Stimulated activated CD8-positive, alpha-beta memory T cell treated with anti-CD3 and anti-CD28 coated beads, Interleukin-4, amount 100 ng/mL, for 4 hours (primary cell): Measurements from ENCODE around the gene LRRC10.
"Not testable (repeated sequence)": the region's sequence is repeated elsewhere in the genome, so short reads cannot be mapped to it uniquely, and the experiment has no call there.

Experiments
- DNase-seq, 2 donors: peaks; one replicate each; pipeline ENCODE4 v3.0.0-alpha.2; 2020; ENCODE audit warnings: low read depth in 2 of 2, low spot score in 1 of 2

Gene LRRC10

DNA sequence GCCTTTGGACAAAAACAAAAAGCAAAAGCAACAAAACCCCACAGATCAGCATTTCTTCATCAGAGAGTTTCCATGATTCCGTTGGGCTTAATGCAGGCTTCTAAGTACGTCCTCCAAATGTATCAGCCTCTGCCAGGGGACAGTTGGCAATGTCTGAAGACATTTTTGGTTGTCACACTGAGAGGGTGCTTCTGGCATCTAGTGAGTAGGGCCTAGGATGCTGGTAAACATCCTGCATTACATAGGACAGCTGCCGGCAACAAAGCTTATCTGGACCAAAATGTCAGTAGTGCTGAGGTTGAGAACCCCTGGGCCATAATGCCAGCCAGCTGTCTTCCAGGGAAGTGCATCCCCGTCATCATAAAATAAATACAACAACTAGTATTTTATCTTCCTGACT is 9.4 kb upstream of the LRRC10 start:
- DNase-seq, result no peak

DNA sequence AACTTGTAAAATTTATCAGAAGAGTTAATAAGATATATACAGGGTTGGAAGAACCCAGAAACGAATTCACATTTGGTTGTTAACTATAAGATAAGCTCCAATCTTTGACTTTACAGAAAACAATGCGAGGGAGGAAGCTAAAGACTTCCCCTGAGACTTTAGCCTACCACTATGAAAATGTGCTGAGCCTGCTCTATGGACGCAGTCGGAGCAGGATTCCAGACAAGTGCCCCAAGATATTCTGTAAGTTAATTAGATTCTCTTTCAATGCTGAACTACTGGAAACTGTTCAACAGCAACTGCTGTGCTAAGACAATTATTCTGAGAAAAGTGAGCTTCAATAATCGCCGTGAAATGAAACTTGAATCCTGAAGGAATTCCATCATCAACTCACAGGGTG is 8.3 kb upstream of the LRRC10 start:
- DNase-seq, result no peak

DNA sequence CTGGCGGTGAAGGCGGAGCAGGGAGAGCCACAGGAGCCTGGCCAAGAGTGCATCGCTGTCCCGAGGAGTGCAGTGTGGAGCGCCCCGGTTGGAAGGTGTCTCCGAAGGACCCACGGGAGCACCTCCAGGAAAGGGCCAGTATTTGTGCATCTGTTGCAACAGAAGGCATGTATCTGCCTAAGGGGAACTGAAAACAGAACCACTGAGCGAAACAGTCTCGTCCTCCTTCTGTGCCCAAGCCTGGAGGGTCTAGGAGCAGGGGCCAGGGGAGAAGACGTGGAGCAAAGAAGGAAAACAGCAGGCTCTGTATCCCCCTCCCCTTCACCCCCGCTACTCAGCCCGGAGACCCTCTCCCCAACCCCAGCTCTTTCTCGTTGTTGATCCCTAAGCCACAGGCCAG is 5.3 kb upstream of the LRRC10 start:
- DNase-seq, result no peak

DNA sequence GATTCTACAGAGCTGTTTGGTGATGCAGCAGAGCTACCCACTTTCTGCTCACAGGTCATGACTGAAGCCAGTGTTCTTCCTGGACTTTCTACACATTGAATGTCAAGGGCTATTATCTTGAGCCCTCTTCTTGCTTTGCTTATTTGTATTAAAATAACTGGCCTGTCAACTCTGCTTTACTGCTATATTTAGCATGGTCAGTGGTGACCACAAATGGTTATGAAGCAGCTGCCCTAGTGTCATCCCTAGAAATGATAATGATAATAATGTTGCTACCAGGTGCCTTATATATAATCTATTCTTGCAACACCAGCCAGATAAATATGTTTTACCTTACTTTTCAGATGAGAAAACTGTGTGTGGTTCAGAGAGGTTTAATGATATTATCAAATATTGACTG is 2.6 kb upstream of the LRRC10 start:
- DNase-seq, result no peak

DNA sequence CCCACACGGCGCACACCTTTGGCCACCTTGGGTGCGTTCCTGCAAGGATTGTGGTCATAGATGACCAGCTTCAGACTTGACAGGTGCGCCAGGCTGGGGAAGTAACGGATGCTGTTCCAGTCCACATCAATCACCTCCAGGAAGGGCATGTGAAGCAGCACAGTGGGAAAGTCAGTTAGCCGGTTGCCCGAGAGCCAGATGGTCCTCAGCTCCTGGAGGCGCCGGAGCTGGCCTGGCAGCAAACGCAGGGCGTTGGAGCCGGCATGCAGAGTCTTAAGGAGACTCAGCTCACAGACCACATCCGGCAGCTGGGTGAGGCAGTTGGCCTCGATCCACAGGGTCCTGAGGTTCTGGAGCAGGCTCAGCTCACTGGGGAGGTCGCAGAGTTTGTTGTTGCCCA is 581 bp downstream of the LRRC10 start:
- no peak for DNase-seq

DNA sequence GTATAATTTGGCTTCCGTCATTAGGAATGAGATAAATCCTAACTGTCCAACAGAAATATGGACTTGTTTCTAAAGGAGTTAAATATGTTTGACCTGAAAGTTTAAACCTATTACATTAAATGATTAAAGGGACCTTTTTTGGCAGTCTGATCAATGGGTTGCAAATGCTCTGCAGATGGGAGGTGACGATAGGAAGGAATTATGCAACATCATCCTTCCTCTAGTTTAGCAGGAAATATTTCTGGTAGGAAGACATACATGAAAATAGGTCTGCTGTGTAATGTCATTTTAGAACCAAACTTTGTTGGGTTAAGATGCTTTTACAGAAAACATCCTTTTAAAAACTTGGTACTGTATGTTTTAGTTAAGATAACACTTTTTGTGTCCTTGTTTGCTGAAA is 2.6 kb downstream of the LRRC10 start:
- no peak for DNase-seq

DNA sequence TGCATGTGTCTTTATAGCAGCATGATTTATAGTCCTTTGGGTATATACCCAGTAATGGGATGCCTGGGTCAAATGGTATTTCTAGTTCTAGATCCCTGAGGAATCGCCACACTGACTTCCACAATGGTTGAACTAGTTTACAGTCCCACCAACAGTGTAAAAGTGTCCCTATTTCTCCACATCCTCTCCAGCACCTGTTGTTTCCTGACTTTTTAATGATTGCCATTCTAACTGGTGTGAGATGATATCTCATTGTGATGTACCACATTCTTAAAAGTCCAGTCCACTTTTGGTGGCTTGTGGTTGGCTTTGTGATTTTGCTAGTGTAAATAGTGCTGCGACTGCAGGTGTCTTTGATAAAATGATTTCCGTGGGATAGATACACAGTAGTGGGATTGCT is 6.4 kb downstream of the LRRC10 start:
- not testable (repeated sequence) for DNase-seq

DNA sequence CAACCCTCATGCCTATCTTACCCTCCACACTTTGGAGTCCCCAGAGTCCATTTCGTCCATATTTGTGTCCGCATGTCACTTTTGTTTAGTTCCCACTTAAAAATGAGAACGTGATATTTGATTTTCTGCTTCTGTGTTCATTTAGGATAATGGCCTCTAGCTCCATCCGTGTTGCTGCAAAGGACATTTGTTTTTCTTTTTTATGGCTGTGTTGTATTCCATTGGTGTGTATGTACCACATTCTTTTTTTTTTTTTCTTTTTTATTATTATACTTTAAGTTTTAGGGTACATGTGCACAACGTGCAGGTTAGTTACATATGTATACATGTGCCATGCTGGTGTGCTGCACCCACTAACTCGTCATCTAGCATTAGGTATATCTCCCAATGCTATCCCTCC is 7.2 kb downstream of the LRRC10 start:
- DNase-seq, result not testable (repeated sequence)

DNA sequence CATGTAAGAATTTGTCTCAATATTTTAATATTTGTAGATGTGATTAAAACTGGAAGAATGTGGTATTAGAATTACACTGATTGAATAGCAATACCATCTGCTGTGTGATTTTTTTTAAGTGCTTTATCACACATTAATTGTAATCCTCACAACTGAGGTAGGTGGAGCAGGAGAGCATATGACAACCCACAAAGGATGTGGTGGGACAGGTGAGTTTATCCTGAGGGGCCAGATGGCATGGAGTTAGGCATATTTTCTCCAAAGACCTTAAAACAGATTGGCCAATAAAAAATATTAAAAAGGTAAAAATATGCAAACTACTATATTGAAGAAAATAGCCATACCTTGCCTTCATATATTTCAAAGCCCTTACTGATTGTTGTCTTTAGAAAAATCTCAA is 7.8 kb downstream of the LRRC10 start:
- DNase-seq, result no peak

DNA sequence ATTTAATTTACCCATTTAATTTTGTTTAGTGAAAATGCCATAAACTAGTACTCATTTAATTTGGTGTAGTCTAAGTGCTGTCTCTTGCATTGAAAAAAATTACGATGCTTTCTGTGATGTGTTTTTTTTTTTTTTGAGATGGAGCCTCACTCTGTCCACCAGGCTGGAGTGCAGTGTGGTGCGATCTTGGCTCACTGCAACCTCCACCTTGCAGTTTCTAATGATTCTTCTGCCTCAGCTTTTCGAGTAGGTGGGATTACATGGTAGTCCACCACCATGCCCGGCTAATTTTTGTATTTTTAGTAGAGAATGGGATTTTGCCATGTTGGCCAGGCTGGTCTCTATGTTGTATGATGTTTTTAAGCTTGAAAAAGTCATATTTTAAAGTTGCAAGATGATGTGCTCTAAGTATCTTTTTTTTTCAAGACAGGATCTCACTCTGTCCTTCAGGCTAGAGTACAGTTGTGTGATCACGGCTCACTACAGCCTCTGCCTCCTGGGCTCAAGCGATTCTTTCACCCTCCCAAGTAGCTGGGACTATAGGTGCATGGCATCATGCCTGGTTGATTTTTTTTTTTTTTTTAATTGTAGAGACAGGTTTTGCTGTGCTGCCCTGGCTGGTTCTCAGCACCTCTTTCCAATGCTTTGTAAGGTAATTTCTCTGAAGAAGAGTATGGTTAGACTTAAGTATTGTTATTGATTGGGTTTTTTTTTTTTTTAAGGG is 8.6 kb downstream of the LRRC10 start:
- DNase-seq, result no peak

DNA sequence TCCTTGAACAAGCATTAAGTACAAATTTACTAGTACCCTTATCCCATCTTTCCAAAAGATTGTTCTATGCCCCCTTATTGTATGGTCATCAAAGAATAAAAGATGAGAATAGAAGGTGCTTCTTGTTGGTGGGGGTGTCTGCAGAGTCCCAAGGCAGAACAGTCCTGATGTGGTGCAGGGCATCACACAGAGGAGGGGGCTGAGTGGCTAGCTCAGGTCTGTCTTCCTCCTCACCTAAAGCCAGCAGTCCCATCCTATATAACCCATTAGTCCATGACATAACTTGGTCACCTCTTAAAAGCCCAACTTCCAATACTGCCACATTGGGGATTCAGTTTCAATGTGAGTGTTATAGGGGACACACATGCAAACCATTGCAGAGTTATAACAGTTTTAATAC is 9.9 kb downstream of the LRRC10 start:
- no peak for DNase-seq

DNA sequence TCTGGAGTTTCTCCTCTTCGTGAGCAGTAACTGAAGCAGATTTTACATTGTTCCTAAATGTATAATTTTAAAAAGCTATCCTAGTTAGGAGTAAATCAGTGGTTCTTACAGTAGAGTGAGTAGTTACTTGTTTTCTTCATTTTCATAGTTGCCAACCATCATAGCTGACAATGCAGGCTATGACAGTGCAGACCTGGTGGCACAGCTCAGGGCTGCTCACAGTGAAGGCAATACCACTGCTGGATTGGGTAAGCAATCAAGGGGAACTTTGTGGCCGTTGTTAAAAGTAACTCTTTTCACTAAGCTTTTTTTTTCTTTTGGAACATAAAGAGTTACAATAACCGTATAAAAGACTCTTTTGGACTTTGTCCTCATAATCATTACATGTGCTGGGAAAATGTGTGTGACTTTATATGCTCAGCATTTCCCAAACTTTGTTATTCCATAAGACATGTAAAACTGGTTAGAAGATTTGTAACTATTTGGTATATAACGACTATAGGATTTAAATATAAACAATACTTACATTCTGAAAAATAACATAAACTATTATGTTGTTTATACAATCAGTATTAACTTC is 12.4 kb downstream of the LRRC10 start:
- no peak for DNase-seq

DNA sequence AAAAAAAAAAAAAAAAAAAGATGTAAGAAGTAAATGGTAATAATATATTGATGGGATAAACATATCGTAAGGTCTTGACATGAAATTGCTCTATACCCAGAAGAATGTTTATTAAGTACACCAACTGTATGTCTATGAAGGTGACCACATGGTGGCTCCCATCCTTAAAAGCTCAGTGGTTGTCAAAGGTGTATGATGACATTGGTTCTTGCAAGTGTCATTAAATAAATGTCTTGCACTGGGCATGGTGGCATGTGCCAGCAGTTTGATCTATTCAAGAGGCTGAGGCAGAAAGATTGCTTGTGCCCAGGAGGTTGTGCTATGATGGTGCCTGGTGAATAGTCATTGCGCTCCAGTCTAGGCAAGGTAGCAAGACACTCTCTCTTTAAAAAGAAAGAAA is 15.0 kb downstream of the LRRC10 start:
- no peak for DNase-seq

DNA sequence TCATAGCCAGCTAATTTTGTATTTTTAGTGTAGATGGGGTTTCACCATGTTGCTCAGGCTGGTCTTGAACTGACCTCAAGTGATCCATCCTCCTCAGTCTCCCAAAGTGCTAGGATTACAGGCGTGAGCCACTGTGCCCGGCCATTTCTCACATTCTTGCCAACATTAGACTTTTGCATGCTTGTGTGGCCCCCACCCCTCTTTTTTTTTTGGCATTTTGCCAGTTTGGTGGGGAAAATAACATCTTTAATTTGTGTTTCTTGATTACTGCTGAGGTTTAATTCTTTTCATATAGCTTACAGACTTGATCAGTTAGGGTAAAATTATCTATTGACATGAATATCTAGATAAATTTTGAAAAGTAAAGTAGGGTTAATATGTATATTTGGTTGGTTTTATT is 21.6 kb downstream of the LRRC10 start:
- no peak for DNase-seq

DNA sequence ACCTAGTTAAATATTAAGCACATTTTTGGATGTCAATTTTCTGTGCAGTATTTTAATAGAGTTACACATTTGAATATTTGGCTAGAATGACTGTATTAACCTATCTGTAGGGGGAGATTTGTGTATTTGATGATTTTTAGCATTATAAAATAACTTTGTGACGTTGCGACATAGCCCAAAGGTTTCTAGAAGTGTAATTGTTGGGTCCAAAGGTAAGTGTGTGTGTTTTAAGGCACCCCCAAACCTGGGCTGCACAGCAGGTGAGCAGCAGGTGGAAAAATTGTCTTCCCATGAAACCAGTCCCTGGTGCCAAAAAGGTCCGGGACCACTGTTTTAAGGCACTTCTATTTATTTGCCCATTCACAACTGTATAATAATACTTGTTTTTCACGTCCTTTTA is 22.2 kb downstream of the LRRC10 start:
- DNase-seq, result no peak

DNA sequence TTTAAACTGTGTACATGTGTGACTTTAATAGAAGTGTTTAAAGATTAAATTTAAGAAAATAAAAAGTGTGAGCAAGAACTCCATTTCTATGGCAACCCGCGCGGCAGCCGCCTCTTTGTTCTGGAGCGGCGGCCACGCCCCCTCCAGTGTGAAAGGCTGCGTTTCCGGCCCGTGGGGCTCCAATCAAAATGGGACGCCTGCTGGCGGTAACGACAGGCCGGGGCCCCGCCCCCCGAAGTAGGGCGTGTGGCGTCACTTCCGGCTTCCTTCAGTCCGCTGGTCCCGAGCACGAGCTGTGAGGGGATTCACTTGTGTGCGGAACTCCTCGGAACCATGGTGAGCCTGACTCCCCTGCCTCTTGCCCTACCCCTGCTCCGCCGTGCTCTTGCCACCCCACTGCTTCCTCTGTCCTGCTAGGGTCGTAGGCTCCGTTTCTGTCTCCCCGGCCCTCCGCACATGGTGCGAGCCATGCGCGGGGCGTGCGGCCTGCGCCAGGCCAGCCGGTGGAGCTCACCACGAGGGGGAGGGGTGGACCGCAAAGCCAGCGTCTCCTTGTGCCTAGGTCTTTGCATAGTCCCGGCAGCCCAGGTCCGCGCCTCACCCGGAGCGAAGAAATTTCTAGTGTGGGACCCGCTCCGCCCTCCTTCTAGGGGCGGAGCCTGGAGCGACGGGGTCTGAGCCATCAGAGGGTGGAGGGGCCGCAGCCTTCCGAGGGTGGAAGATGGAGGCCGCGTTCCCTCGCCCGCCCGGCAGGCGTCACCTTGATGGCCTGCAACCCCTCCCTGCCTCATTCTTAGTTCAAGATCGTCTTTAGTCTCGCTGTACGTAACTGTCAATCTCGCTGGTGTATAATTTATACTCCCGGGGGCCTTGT is 25.3 kb downstream of the LRRC10 start, which contains the start of gene CCT2:
Gene CCT2, plus strand, starts transcription at position 271 of the 874 bp plus-strand sequence. Its CDS starts 63 bp downstream, at position 334.
- peak; percentile 92 to 96 for DNase-seq

DNA sequence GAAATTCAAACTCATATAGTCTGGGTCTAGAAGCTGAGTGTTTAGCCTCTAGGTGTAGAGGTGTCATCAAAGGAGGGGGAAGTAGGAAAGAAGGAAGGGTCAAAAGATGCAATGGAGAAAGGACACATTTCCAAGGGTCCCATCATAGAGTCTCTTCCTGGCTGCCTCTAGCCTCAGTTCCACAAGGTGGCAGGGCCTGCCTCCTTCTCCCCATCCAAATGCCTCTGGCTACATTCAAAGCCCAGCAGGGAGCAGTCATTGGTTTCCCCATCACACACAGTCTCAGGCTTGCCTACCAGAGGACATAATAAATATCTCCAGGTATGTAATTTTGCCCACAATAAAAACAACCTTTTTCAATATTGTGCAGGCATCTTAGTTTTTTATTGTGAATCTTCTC is 27.5 kb downstream of the LRRC10 start:
- DNase-seq, result no peak

DNA sequence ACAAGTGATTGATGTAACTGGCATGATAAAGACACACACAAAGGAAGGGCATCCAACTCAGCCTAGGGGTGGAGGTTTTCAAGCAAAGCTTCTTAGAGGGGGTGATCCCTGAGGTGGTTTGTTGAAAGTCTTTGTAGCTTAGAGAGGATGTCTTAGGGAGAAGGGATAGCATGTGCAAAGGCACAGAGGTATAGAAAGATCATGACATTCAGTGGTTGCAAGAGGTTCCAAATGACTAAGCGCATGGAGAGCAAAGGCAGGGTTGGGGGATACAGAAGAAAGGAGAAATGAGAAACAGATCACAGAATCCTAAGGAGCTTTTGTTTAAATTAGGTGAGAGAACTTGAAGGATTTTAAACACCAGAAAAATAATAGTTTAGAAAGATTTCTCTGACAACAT is 30.6 kb downstream of the LRRC10 start:
- DNase-seq, result no peak

DNA sequence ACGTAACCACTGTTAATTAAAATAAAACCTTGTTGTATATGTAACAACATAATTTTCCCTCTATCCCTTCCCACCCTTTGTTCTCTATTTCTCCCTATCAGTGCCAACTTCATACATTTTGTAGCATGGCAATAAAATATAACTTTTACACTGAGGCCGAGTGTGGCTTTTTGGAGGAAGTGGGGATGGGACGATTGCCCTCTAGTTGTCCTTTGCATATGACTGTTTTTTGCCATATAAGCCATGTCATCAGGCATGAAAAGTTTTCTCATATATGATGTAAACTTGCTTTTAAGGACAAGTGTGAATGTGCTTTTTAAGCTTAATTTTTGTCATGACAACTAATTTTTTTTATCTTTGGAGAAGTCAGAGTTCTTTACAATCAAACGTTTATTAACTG is 31.7 kb downstream of the LRRC10 start:
- DNase-seq, result no peak

DNA sequence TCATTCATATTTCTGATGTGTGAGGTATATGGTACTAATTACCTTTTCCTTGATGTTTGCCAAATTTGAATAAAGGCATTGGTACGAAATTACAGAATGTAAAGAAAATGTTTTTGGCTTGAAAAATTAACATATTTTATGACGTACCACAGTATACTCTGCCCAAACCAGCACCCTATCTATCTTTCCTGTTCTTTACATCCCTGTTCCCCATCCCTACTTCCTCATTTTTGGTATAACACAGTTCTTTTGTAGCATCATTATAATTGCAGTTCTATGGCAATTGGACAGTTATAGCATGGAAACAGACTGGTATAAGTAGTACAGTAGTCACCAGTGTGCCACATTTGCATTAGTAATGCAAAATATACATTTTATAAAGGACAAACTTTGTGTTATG is 32.4 kb downstream of the LRRC10 start:
- no peak for DNase-seq

DNA sequence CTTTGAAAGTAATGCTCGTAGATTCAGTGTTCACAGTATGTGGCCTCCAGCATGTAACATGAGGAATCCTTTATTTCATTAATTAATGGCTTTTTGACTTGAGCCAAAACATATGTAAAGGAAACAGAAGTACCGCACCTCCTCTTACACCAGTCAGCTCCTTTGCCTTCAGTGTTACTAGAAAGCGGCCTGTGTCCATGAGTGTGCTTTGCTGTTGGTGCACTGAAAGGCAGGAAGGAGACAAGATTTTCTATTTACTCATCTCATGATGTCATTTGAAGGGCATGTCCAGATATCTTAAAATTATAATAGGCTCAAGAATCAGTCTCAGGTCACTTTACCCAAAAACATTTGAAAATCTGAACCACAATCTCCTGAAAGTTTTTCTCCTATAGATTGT is 35.4 kb downstream of the LRRC10 start:
- DNase-seq, result no peak
